HG03045 (cell line): ENCODE data around the gene CGGBP1.

Source experiments
- ATAC-seq: cut with Tn5 transposase; IDR thresholded peaks from one replicate; pipeline ENCODE4 v1.9.1; 2021; ENCODE audit warnings: mild to moderate bottlenecking, moderate library complexity; ENCODE audit not compliant: unreplicated experiment

The CGGBP1 gene, protein sequence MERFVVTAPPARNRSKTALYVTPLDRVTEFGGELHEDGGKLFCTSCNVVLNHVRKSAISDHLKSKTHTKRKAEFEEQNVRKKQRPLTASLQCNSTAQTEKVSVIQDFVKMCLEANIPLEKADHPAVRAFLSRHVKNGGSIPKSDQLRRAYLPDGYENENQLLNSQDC

DNA sequence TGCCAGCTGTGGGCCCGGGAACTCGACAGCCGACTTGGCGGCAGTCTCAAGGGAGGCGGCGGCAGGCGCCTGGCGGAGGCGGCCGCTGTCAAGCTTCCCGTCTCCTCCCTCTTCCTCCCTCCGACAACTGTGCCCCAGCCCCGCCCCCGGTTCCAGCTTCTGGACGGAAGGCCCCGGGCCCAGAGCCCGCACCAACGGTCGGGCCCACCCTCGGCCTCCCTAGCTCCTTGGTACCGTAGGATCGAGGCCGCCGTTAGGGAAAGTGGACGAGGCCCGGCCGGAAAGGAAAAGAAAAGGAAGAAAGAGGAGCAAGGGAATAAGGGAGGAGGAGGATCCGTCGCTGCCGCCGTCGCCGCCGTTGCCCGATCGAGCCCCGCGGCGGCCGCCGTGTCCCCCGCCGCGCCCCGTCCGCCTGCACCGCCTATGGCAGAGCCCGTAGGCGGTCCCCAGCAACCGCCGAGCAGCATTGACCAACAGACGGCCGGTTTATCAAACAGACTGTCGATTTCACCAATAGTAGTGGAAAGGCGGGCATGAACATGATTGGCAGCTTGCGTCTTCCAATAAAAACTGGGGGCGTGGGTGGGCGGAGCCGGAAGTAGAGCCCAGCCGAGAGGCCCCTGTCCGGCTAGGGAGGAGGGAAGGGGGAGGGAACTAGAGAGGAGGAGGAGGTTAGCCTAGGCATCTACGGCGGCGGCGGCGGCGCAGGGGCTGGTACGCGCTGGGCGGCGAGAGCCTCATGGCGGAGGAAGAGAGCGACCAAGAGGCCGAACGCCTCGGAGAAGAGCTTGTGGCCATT lies at the start of gene CGGBP1, which contains the start of gene ZNF654:
CGGBP1 (minus strand) TSS at position 425 of the 799 bp plus-strand sequence. CDS start 3,029 bp downstream, outside the sequence.
ZNF654 (plus strand) TSS at position 675 of the 799 bp plus-strand sequence; CDS start at position 740, 65 bp downstream.
- peak; percentile 96 for ATAC-seq

DNA sequence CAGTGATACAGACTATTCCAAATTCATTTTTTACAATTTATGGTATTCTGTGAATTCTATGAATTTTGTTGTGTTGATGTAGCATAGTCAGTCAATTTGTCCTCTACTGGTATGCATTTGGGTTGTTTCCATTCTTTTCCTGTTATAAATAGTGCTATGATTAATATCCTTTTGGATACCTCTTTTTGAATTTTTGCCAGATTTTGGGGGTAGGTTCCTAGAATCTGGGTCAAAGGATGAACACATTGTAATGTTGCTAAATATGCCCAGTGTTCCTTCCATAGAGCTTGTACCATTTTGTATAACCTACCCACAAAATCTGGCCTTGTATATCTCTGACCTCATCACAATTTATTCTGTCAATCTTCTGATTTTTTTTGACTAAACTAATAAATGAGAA lies 46.5 kb upstream of the CGGBP1 start:
- ATAC-seq: no peak

DNA sequence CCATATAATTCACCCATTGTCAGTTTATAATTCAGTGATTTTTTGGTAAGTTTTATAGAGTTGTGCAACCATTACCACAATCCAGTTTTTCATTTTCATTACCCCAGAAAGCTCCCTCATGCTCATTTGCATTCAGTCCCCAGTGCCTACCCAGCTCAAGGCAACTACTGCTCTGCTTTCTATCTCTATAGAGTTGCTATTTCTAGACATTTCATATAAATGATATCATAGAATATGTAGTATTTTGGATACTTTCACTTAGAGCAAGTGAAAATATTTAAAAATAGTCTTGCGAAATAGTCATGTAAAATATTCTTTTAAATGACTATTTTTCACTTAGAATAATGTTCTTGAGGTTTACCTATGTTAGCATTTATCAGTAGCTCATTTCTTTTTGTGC lies 42.3 kb upstream of the CGGBP1 start:
- ATAC-seq: peak; percentile 77

GRCh38 chr3:88093266-88093665 lies 34.5 kb upstream of the CGGBP1 start:
- no peak for ATAC-seq

DNA sequence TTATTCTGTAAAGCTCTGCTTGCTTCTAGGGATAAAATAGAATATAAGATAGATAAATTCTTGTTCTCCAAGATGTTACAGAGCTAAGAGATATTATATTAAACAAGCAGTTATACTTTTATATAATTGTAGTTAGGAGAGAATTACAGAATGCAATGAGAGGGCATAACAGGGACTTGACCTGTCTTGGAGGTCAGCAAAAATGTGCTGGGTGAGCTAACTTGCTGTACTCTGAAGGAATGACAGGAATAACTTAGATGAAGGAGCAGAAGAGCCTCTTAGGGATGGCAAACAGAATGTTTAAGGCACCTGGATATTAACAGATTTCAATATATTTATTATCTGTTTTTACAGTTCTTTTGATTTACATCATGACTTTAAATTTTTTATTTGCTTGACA lies 33.5 kb upstream of the CGGBP1 start:
- ATAC-seq: no peak

DNA sequence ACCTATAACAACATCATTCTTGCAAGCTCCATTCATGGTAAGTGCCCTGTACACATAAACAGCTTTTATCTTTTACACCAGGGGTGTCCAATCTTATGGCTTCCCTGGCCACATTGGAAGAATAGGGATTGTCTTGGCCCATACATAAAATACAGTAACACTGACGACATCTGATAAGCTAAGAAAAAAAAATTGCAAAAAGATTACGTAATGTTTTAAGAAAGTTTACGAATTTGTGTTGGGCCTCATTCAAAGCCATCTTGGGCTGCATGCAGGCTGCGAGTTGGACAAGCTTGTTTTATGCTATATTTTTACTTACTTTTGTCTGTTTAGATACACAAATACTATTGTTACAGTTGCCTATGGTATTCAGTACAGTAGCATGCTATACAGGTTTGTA lies 31.9 kb upstream of the CGGBP1 start:
- no peak for ATAC-seq

DNA sequence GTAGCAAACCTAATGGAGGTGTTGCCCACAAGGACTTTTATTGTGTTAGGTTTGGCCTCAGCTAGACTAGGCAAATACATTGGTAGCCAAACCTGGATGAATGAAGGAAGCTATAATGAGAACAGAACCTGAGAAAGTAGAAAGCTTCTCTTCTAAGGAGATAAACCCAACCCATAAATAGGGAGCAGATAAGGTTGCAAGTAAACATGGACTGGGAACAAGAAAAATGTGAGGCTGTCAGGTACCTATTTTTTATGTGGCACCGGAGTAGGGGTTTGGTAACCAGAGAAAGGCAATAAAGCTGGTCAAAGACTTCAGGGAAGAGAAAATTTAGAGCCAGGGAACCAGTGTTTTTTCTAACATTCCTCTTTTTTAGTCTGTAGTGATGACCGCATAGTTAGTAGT lies 25.3 kb upstream of the CGGBP1 start:
- no peak for ATAC-seq

DNA sequence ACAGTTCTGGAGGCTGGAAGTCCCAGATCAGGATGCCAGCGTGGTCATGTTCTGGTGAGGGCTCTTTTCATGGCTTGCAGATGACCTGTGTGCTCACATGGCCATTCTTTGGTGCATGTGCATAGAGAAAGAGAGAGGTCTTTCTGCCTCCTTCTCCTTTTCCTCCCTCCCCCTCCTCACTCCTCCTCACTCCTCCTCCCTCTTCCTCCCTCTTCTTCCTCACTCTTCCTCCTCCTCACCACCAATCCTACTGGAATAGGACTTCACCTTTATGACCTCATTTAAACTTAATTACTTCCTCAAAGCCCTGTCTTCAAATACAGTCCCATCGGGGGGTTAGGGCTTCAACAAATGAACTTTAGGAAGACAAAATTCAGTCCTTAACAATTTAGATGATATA lies 24.0 kb upstream of the CGGBP1 start:
- ATAC-seq: no peak

DNA sequence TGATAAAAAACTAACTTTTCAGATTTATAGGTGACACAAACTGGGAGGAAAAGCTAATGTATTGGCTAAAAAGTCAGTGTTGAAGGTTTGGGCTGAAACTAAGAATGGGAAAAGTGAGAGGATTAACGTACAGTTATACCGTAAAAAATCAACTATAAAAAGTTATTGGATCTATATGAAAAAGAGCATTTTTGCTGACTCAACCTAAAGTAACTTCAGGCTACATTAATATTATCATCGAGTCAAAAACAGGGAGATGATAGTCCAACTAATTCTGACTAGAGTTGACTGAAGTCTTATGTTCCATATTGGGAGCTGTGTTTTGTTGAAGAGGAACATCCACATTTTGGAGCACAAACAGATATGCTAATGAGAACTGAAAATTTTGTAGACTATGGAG lies 20.1 kb upstream of the CGGBP1 start:
- ATAC-seq: no peak

GRCh38 chr3:88076712-88077111 lies 17.9 kb upstream of the CGGBP1 start:
- ATAC-seq: no peak

GRCh38 chr3:88075497-88075896 lies 16.7 kb upstream of the CGGBP1 start:
- no peak for ATAC-seq

DNA sequence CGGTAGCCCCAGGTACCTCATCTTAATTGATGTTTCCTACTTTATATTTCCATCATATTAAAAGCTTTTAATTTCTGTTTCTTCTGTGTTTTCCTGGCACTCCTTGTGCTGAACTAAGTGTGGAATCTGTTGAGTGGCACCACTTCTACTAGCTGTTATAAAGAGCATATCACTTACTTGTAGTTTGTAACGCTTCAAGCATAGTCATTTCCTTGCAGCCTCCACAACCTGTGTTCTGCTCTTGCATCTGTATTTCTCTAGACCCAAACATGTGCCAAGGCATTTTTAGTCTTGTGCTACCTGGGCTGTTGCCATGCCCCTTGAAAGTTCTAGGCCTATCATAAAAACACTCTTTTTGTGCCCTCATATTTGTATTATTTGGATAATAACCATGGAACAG lies 16.3 kb upstream of the CGGBP1 start:
- ATAC-seq: no peak

DNA sequence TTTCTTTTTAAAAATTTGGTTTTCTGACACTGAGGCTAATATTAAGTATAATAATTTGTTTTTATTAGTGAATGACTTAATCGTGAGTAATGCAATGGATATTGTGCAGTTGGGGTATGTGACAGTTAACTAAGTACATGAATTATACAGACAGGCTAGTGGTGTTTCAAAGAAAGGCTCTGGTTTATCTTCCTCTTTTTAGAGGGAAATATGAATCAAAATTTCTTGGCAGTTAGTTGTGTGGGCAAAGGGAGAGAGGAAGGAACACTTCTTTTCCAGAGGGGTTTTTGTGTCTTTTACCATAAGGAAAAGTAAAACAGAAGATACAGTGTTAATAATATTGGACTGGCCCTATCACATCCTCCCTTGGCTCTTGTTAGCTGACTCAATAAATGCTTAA lies 2.9 kb upstream of the CGGBP1 start:
- ATAC-seq: no peak

GRCh38 chr3:88059380-88060170 lies 770 bp upstream of the CGGBP1 start:
- peak; percentile 10 for ATAC-seq

- ATAC-seq: peak; percentile 24
Observed at GRCh38 chr3:88058306-88058580, 562 bp downstream of the CGGBP1 start.

- ATAC-seq: no peak
Observed at GRCh38 chr3:88057630-88058305, 1.0 kb downstream of the CGGBP1 start.

DNA sequence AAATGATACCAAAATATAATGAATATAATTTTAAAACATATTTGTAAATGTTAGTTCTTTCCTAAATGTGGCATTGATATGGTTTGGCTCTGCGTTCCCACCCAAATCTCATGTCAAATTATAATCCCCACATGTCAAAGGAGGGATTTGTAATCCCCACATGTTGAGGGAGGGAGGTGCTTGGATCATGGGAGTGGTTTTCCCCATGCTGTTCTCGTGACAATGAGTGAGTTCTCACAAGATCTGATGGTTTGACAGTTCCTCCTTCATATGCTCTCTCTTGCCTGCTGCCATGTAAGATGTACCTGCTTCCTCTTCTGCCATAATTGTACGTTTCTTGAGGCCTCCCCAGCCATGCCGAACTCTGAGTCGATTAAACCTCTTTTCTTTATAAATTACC lies 12.0 kb downstream of the CGGBP1 start:
- no peak for ATAC-seq

DNA sequence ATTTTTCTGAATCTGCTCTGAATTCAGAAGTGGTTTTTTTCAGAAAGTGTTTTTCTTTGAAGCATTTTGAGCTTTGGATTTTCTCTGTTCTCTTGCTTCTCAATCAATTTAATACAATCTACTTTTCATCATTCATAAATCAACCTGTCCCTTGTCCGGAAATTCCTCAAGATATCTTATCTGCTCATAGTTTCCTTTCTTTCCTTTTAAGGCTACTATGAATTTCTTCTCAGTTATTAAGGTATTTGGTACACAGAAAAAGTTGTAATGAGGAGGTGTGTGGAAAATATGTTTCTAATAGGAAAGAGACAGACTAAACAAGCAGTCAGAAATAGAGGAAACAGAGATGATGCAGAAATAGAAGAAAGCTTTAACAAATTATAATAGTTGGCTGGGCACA lies 14.4 kb downstream of the CGGBP1 start:
- ATAC-seq: no peak

DNA sequence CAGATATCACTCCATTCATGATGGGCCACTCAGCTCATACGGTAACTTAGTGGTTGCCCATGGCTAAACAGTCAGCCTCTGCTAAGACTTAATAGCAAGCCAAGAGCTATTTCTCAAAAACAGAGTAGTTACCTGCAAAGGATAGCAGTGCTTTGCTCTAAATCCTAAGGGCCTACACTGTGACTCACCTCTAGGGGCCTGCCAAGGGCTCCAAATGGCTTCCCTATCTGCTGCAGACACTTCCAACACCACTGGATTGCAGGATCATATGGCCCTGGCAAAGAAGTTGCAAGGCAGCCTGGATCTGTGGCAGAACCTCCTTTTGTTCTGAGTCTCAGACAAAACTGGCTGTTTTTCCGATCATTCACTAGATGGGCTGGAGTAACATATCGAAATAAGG lies 17.8 kb downstream of the CGGBP1 start:
- ATAC-seq: no peak

GRCh38 chr3:88040529-88040928 lies 18.3 kb downstream of the CGGBP1 start:
- no peak for ATAC-seq

- ATAC-seq: no peak
Observed at GRCh38 chr3:88038566-88038965, 20.2 kb downstream of the CGGBP1 start.
